Trophoblast cell (in vitro differentiated cells and primary cell): ENCODE results near the gene CTNNA3.

ENCODE experiments used
- DNase-seq, 2 donors: peaks; one replicate each; pipeline ENCODE4 v3.0.0-alpha.2; 2016
- H2AFZ ChIP-seq: 2 replicates; pipeline ENCODE4 v1.6.1; 2013; ENCODE audit warnings: low read length, moderate library complexity, mild to moderate bottlenecking; ENCODE audit not compliant: insufficient read depth, poor library complexity
- H2AK5ac ChIP-seq: 2 replicates; pipeline ENCODE4 v1.6.1; 2013; ENCODE audit warnings: mild to moderate bottlenecking, low read length
- H2BK120ac ChIP-seq: 2 replicates; pipeline ENCODE4 v1.6.1; 2013; ENCODE audit warnings: low read length, mild to moderate bottlenecking, moderate library complexity; ENCODE audit not compliant: insufficient read depth, poor library complexity
- H2BK12ac ChIP-seq: 2 replicates; pipeline ENCODE4 v1.6.1; 2013; ENCODE audit warnings: mild to moderate bottlenecking, low read length, moderate library complexity
- H2BK5ac ChIP-seq: 2 replicates; pipeline ENCODE4 v1.6.1; 2013; ENCODE audit warnings: low read length, low read depth, moderate library complexity, mild to moderate bottlenecking; ENCODE audit not compliant: poor library complexity
- H3K14ac ChIP-seq: 2 replicates; pipeline ENCODE4 v1.6.1; 2013; ENCODE audit warnings: mild to moderate bottlenecking, low read length
- H3K18ac ChIP-seq: 2 replicates; pipeline ENCODE4 v1.6.1; 2013; ENCODE audit warnings: mild to moderate bottlenecking, low read length
- H3K23ac ChIP-seq: 2 replicates; pipeline ENCODE4 v1.6.1; 2013; ENCODE audit warnings: low read length
- H3K27ac ChIP-seq: 2 replicates; pipeline ENCODE4 v1.5.1; 2013; ENCODE audit warnings: low read depth, mild to moderate bottlenecking, inconsistent platforms, low read length, moderate library complexity
- H3K27me3 ChIP-seq: 2 replicates; pipeline ENCODE4 v1.6.1; 2013; ENCODE audit warnings: inconsistent platforms, mild to moderate bottlenecking, low read length, moderate library complexity; ENCODE audit not compliant: insufficient read depth
- H3K36me3 ChIP-seq, 2 experiments: 1 replicate in 1 of 2; 2 replicates in 1 of 2; pipeline ENCODE4 v1.6.1; 2013; ENCODE audit warnings: low read length in 2 of 2, mild to moderate bottlenecking in 2 of 2, moderate library complexity in 1 of 2; ENCODE audit not compliant: insufficient read depth in 2 of 2, control insufficient read depth in 1 of 2
- H3K4ac ChIP-seq: 2 replicates; pipeline ENCODE4 v1.6.1; 2013; ENCODE audit warnings: low read depth, mild to moderate bottlenecking, low read length, moderate library complexity
- H3K4me1 ChIP-seq, 2 experiments: 1 replicate in 1 of 2; 2 replicates in 1 of 2; pipeline ENCODE4 v1.6.1; 2013; ENCODE audit warnings: low read length in 2 of 2, mild to moderate bottlenecking in 2 of 2, moderate library complexity in 1 of 2; ENCODE audit not compliant: insufficient read depth in 2 of 2, control insufficient read depth in 1 of 2
- H3K4me2 ChIP-seq: 2 replicates; pipeline ENCODE4 v1.6.1; 2013; ENCODE audit warnings: inconsistent platforms, mild to moderate bottlenecking, low read length, moderate library complexity
- H3K4me3 ChIP-seq: 2 replicates; pipeline ENCODE4 v1.5.1; 2013; ENCODE audit warnings: mild to moderate bottlenecking, low read depth, low read length, inconsistent platforms
- H3K79me1 ChIP-seq: one replicate; pipeline ENCODE4 v1.6.1; 2013; ENCODE audit warnings: low read length
- H3K79me2 ChIP-seq: 2 replicates; pipeline ENCODE4 v1.6.1; 2013; ENCODE audit warnings: low read length, mild to moderate bottlenecking; ENCODE audit not compliant: control insufficient read depth, insufficient read depth, poor library complexity
- H3K9ac ChIP-seq: 2 replicates; pipeline ENCODE4 v1.6.1; 2013; ENCODE audit warnings: mild to moderate bottlenecking, low read length
- H3K9me3 ChIP-seq: 2 replicates; pipeline ENCODE4 v1.6.1; 2013; ENCODE audit warnings: low read depth, mild to moderate bottlenecking, control low read depth, inconsistent platforms, low read length; ENCODE audit not compliant: insufficient read depth
- H4K12ac ChIP-seq: 2 replicates; pipeline ENCODE4 v1.6.1; 2013; ENCODE audit warnings: low read depth, mild to moderate bottlenecking, low read length, moderate library complexity
- H4K8ac ChIP-seq: 2 replicates; pipeline ENCODE4 v1.6.1; 2013; ENCODE audit warnings: low read depth, mild to moderate bottlenecking, low read length, moderate library complexity
- H4K91ac ChIP-seq: one replicate; pipeline ENCODE4 v1.6.1; 2013; ENCODE audit warnings: low read depth, mild to moderate bottlenecking, low read length, moderate library complexity
- WGBS: extraction: QIAGEN DNeasy Blood & Tissue Kit; methylation state at CpG from one replicate; pipeline ENCODE4 v1.1.7; 2013; ENCODE audit warnings: missing lambda C conversion rate; ENCODE audit not compliant: insufficient read length, insufficient coverage; ENCODE audit errors: extremely low coverage; 5-methylcytosine and 5-hydroxymethylcytosine counted together

CTNNA3 gene

DNA sequence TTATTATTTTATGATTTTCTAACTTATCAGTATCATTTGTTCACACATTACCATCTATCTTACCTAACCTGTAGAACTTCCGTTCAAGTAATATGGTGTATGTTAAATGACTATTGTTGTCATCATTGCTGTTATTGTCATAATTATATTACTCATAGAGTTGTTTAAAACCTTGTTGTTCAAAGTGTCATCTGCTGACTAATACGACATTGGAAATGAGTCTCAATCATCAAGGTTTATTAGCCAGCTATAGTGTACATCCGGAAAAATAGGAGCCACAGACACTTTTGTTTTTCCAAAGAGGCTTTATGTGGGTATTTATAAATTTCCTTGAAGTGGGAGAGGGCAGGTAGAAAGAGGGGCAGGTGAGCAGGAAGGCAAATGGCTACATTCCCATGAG is 1157.1 kb downstream of the CTNNA3 start:
- no CpG with 5 or more reads among the region's 3 CpGs for WGBS

DNA sequence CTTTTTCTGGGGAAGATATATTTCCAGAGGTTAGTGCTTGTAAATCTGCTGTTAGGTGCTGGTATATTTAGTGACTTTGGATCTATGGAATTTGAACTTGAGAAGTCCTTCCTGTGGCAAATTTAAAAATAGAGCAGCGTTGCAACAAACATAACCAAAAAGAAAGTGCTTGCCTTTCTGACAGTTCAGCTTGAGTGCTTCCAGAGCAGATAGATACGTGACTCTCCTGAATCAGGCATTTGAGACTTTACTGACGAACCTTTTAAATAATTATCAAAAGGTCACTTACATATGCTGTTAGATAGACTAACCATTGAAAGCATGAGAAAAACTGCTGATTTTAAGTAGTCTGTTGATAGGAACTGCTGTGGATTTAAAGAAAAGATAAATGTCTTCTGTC is 1157.6 kb downstream of the CTNNA3 start:
- Histone ChIP-seq H3K9ac (no peak overlapping the region), H2BK5ac (no peak overlapping the region), H3K36me3 (no peaks in the 10 kb centered on the region), H3K79me2 (no peaks in the 10 kb centered on the region), H3K79me1 (no peaks in the 10 kb centered on the region), H3K18ac (no peak overlapping the region), H3K9me3 (no peaks in the 10 kb centered on the region), H4K8ac (no peak overlapping the region), H3K27ac (no peak overlapping the region), H3K14ac (no peak overlapping the region), H2BK120ac (no peak overlapping the region), H3K4ac (no peak overlapping the region), H3K4me3 (no peak overlapping the region), H4K12ac (no peak overlapping the region), H3K23ac (no peak overlapping the region), H3K4me1 (no peaks in the 10 kb centered on the region), H2BK12ac (no peak overlapping the region), H3K4me2 (no peak overlapping the region), H2AFZ (no peak overlapping the region), H3K27me3 (no peaks in the 10 kb centered on the region), H2AK5ac (no peak overlapping the region), H4K91ac (no peak overlapping the region)
- WGBS: no CpG with 5 or more reads among the region's 3 CpGs
- no peak for DNase-seq

More for the DNA sequence above, 1157.1 kb downstream of the CTNNA3 start:
- no peak overlapping the region for H2AFZ ChIP-seq
- no peaks in the 10 kb centered on the region for H3K36me3 ChIP-seq
- no peaks in the 10 kb centered on the region for H3K4me1 ChIP-seq
- no peak overlapping the region for H2BK5ac ChIP-seq
- H2BK12ac ChIP-seq: no peak overlapping the region
- no peak overlapping the region for H3K18ac ChIP-seq
- no peak overlapping the region for H3K23ac ChIP-seq
- H3K79me2 ChIP-seq: no peaks in the 10 kb centered on the region
- no peak overlapping the region for H3K9ac ChIP-seq
- no peak overlapping the region for H4K8ac ChIP-seq
- H3K27me3 ChIP-seq: no peaks in the 10 kb centered on the region
- H4K12ac ChIP-seq: no peak overlapping the region
- no peak for DNase-seq
- H4K91ac ChIP-seq: no peak overlapping the region
- no peak overlapping the region for H3K4ac ChIP-seq
- H3K27ac ChIP-seq: no peak overlapping the region
- H3K14ac ChIP-seq: no peak overlapping the region
- H2BK120ac ChIP-seq: no peak overlapping the region
- H3K79me1 ChIP-seq: no peaks in the 10 kb centered on the region
- no peak overlapping the region for H3K4me3 ChIP-seq
- H3K4me2 ChIP-seq: no peak overlapping the region
- H3K9me3 ChIP-seq: no peaks in the 10 kb centered on the region
- no peak overlapping the region for H2AK5ac ChIP-seq

GRCh38 chr10:66537186-66537585 is 1158.8 kb downstream of the CTNNA3 start:
- no peak overlapping the region for H3K14ac ChIP-seq
- no peaks in the 10 kb centered on the region for H3K79me2 ChIP-seq
- no peak overlapping the region for H3K4me3 ChIP-seq
- no peaks in the 10 kb centered on the region for H3K79me1 ChIP-seq
- H3K27me3 ChIP-seq: no peaks in the 10 kb centered on the region
- no peak overlapping the region for H3K18ac ChIP-seq
- H3K4me2 ChIP-seq: no peak overlapping the region
- H3K9me3 ChIP-seq: no peaks in the 10 kb centered on the region
- no peak overlapping the region for H2AK5ac ChIP-seq
- H2AFZ ChIP-seq: no peak overlapping the region
- no peak overlapping the region for H2BK12ac ChIP-seq
- H2BK120ac ChIP-seq: no peak overlapping the region
- no peak overlapping the region for H4K8ac ChIP-seq
- H2BK5ac ChIP-seq: no peak overlapping the region
- no peaks in the 10 kb centered on the region for H3K4me1 ChIP-seq
- H3K23ac ChIP-seq: no peak overlapping the region
- no peaks in the 10 kb centered on the region for H3K36me3 ChIP-seq
- H4K12ac ChIP-seq: no peak overlapping the region
- no CpG with 5 or more reads among the region's 1 CpG for WGBS
- H3K4ac ChIP-seq: no peak overlapping the region
- DNase-seq: no peak
- H3K27ac ChIP-seq: no peak overlapping the region
- H4K91ac ChIP-seq: no peak overlapping the region
- H3K9ac ChIP-seq: no peak overlapping the region

GRCh38 chr10:66535439-66535838 is 1160.6 kb downstream of the CTNNA3 start:
- Histone ChIP-seq H3K4ac (no peak overlapping the region), H3K23ac (no peak overlapping the region), H3K36me3 (no peaks in the 10 kb centered on the region), H3K14ac (no peak overlapping the region), H4K8ac (no peak overlapping the region), H4K12ac (no peak overlapping the region), H3K79me1 (no peaks in the 10 kb centered on the region), H3K4me3 (no peak overlapping the region), H2BK120ac (no peak overlapping the region), H3K9ac (no peak overlapping the region), H3K27me3 (no peaks in the 10 kb centered on the region), H2AFZ (no peak overlapping the region), H3K4me2 (no peak overlapping the region), H3K79me2 (no peaks in the 10 kb centered on the region), H3K18ac (no peak overlapping the region), H2BK5ac (no peak overlapping the region), H4K91ac (no peak overlapping the region), H2BK12ac (no peak overlapping the region), H3K27ac (no peak overlapping the region), H3K4me1 (no peaks in the 10 kb centered on the region), H2AK5ac (no peak overlapping the region), H3K9me3 (no peaks in the 10 kb centered on the region)
- WGBS: no CpG with 5 or more reads among the region's 1 CpG
- DNase-seq: no peak
